ENCODE data around the gene ERBB4. TPM values are rescaled to one million over a fixed set of nuclear protein-coding genes. Genes with fewer than 3 reads are reported as not detected.

Gene ERBB4
- total RNA-seq, 1 experiment from 2014 or later = 0.15 TPM

- no peak for ATAC-seq
- ChIA-PET CTCF (interaction anchor here (0.5 kb wide), 1 partner anchor 128 kb away, joined by 5 read pairs; no protein-coding TSS in a partner anchor), POLR2A (no interaction called here)
- intact Hi-C loops (cut with micrococcal nuclease; ENCODE audit: unreplicated experiment) (loop anchor here (10.0 kb wide), 1 partner anchor 374 kb away; no protein-coding TSS in a partner anchor), in situ Hi-C loops (cut with HindIII; ENCODE audit: low pct_unique_long_range_greater_than_20kb, low sequenced_read_pairs) (no loop called here)
- H3K36me3 ChIP-seq (ENCODE audit: control insufficient read depth, insufficient read depth, low read length) = no peaks in the 10 kb centered on the region
- TF ChIP-seq TCF7L2 (IDR thresholded peaks at IDR 0.05; ENCODE audit: low read depth, low read length) (no peak), REST (IDR thresholded peaks at IDR 0.05; ENCODE audit: insufficient read depth in 1 of 2, low read depth in 2 of 2, low read length in 1 of 2) (no peak), SIN3A (IDR thresholded peaks at IDR 0.05; ENCODE audit: borderline replicate concordance, insufficient read depth, low read depth, low read length) (no peak), CTCF (IDR thresholded peaks at IDR 0.05) (no peak)
- H3K9me3 ChIP-seq (ENCODE audit: control insufficient read depth, insufficient read depth, low read depth, low read length) = no peaks in the 10 kb centered on the region
- H3K27me3 ChIP-seq (ENCODE audit: control insufficient read depth, insufficient read depth, low read length) = no peaks in the 10 kb centered on the region
- no peak overlapping the region for H3K4me3 ChIP-seq (ENCODE audit: low read depth in 2 of 2, low read length in 2 of 2)
- no peak overlapping the region for H3K27ac ChIP-seq (ENCODE audit: low read length)
- no peak for DNase-seq (ENCODE audit: low read depth, low spot score)
- H3K4me1 ChIP-seq (ENCODE audit: control insufficient read depth, insufficient read depth, low read length) = no peaks in the 10 kb centered on the region
- no TSS peak for BruUV-seq (replicated peaks)
Observed at GRCh38 chr2:211458974-211459373, 1079.6 kb downstream of the ERBB4 start.

- Histone ChIP-seq H3K9me3 (ENCODE audit: control insufficient read depth, insufficient read depth, low read depth, low read length) (no peaks in the 10 kb centered on the region), H3K27me3 (ENCODE audit: control insufficient read depth, insufficient read depth, low read length) (no peaks in the 10 kb centered on the region), H3K36me3 (ENCODE audit: control insufficient read depth, insufficient read depth, low read length) (no peaks in the 10 kb centered on the region), H3K27ac (ENCODE audit: low read length) (no peak overlapping the region), H3K4me3 (ENCODE audit: low read depth in 2 of 2, low read length in 2 of 2) (no peak overlapping the region), H3K4me1 (ENCODE audit: control insufficient read depth, insufficient read depth, low read length) (no peaks in the 10 kb centered on the region)
- ATAC-seq (no peak), DNase-seq (ENCODE audit: low read depth, low spot score) (no peak)
- in situ Hi-C loops (cut with HindIII; ENCODE audit: low pct_unique_long_range_greater_than_20kb, low sequenced_read_pairs) (no loop called here), intact Hi-C loops (cut with micrococcal nuclease; ENCODE audit: unreplicated experiment) (loop anchor here (10.0 kb wide), 1 partner anchor 373 kb away; no protein-coding TSS in a partner anchor)
- POLR2A ChIA-PET = no interaction called here
- no TSS peak for BruUV-seq (replicated peaks)
- TF ChIP-seq POLR2AphosphoS5 (IDR thresholded peaks at IDR 0.05; ENCODE audit: low read depth, low read length) (no peak), TCF7L2 (IDR thresholded peaks at IDR 0.05; ENCODE audit: low read depth, low read length) (no peak), CTCF (IDR thresholded peaks at IDR 0.05) (no peak), REST (IDR thresholded peaks at IDR 0.05; ENCODE audit: insufficient read depth in 1 of 2, low read depth in 2 of 2, low read length in 1 of 2) (no peak), SIN3A (IDR thresholded peaks at IDR 0.05; ENCODE audit: borderline replicate concordance, insufficient read depth, low read depth, low read length) (no peak)
- CTCF ChIA-PET = no interaction called here
Observed at GRCh38 chr2:211457325-211457724, 1081.3 kb downstream of the ERBB4 start.
